ENCODE data around the gene PDE2A.

GRCh38 chr11:72648384-72649136, 25.7 kb downstream of the PDE2A start:
- no peak for TF ChIP-seq EZH2 (IDR thresholded peaks at IDR 0.05; ENCODE audit: insufficient read depth, low read length)
- no peak for TF ChIP-seq CTCF (IDR thresholded peaks at IDR 0.05; ENCODE audit: insufficient read depth, low read depth, low read length)

Measured in astrocyte (in vitro differentiated cells and primary cell).